NK-92 (cell line): ENCODE measurements around the gene RGS10.

ENCODE experiments used
- DNase-seq: peaks from one replicate; lab custom pipeline; 2025; ENCODE audit not compliant: unreplicated experiment; lab: John Stamatoyannopoulos, UW

The RGS10 gene

DNA sequence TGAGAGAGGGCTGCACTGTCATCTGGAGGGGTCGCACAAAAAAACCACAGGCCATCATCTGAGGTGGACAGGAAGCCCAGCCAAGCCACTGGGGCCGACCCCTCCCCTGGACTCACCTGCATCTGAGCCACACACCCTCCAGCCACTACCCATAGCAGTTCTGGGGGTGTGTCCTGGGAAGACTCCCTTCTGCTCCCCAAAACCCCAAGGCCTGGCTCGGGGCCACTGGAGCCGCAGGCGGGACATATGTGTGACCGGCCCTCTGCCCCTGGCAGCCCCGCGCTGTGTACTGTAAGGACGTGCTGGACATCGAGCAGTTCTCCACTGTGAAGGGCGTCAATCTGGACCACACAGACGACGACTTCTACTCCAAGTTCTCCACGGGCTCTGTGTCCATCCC is 90.1 kb downstream of the RGS10 start:
- DNase-seq: no peak

DNA sequence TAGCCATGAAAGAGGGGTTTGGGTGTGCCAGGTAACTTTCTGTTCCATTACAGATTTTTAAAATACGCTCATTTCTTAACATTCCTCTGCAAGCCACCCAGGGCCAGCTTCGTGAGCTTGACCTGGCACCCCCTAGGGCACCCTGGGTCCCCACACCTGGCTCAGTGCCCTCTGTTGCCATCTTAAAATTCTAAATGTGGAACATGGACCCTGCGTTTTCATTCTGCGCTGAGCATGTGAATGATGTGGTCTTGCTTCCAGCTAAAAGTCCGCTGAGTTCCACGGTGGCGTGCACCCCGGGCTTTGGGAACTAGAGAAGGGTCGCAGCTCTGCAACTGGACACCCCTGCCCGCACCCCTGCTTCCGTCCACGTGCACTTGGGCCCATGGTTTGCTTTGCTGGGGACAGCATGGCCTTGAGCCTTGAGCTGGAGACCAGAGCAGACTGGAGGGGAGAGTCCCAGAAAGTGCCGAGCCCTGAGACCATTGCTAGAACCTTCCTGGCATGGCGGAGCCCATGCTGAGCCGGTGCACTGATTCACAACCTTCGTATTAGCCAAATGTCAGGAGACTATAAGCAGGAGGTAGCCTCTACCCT is 91.1 kb downstream of the RGS10 start:
- DNase-seq: no peak

DNA sequence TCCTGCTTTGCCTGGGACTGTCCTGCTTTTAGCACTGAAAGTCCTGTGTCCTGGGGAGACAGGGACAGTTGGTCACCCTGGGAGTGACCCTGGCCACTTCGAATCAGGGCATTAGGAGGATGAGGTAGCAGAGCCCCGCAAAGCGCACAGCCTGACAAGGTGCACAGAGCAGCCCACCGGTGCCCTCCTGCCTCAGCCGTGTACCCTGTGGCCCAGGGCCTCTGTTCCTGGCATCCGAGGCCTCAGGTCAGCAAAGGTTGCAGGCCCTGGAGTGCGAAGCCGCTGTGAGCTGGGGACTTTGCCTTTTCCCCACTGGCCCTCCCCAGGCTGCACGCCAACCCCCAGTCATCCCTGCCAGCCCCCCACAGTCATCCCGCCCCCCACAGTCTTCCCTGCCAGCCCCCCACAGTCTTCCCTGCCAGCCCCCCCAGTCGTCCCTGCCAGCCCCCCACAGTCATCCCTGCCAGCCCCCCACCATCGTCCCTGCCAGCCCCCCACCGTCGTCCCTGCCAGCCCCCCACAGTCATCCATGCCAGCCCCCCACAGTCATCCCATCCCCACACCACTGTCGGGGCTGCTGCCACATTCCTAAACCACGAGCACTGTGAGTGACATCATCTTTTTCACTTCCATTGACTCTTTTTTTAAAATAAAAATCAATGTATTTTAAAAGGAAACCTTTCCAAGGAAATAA is 91.8 kb downstream of the RGS10 start:
- no peak for DNase-seq
